Suprapubic skin (tissue), 4 donors: ENCODE data around the gene PRC1. TPM values are rescaled to one million over a fixed set of nuclear protein-coding genes. Genes with fewer than 3 reads are reported as not detected.

Experiments used
- DNase-seq, 2 donors: peaks; one replicate each; pipeline ENCODE4 v3.0.0-alpha.2; 2019; ENCODE audit warnings: low spot score in 2 of 2
- H3K27ac ChIP-seq: fragments of 200-600 bp; sonication (generic); one replicate; pipeline ENCODE4 v1.5.1; 2019
- H3K27me3 ChIP-seq: fragments of 200-600 bp; sonication (generic); one replicate; pipeline ENCODE4 v1.5.1; 2019
- H3K36me3 ChIP-seq: fragments of 200-600 bp; sonication (generic); one replicate; pipeline ENCODE4 v1.5.1; 2019
- H3K4me1 ChIP-seq: fragments of 200-600 bp; sonication (generic); one replicate; pipeline ENCODE4 v1.5.1; 2019
- H3K4me3 ChIP-seq: fragments of 200-600 bp; sonication (generic); one replicate; pipeline ENCODE4 v1.5.1; 2019; ENCODE audit warnings: mild to moderate bottlenecking
- H3K9me3 ChIP-seq: fragments of 200-600 bp; sonication (generic); one replicate; pipeline ENCODE4 v1.5.1; 2019
- CTCF ChIP-seq, 2 donors: fragments of 200-600 bp in 1 of 2; fragments of 450-650 bp in 1 of 2; sonication (generic) in 1 of 2; IDR thresholded peaks; one replicate each; pipeline ENCODE4 v1.5.1; 2016 to 2019; ENCODE audit warnings: antibody characterized with exemption in 2 of 2, mild to moderate bottlenecking in 1 of 2, moderate library complexity in 1 of 2
- EP300 ChIP-seq: sonication (generic); formaldehyde crosslinking; IDR thresholded peaks from one replicate; pipeline ENCODE4 v1.6.1; 2017; ENCODE audit warnings: antibody characterized with exemption
- POLR2A ChIP-seq, 2 donors: fragments of 450-650 bp; IDR thresholded peaks; one replicate each; pipeline ENCODE4 v1.6.1; 2017; ENCODE audit warnings: antibody characterized with exemption in 2 of 2, mild to moderate bottlenecking in 2 of 2, moderate library complexity in 2 of 2
- POLR2AphosphoS5 ChIP-seq, 3 donors: sonication (generic); formaldehyde crosslinking; IDR thresholded peaks; one replicate each; pipeline ENCODE4 v1.6.1; 2017; ENCODE audit warnings: antibody characterized with exemption in 3 of 3
- WGBS: methylation state at CpG from one replicate; pipeline ENCODE4 v1.1.5; 2018; 5-methylcytosine and 5-hydroxymethylcytosine counted together
- total RNA-seq, 4 donors: library from RNA; depleted of rRNA; stranded (reverse); fragments of >200 nt; gene quantifications; one replicate each; pipeline ENCODE4 v1.1.0, GENCODE V29; 2016

Gene PRC1
- total RNA-seq, 4 donors from 2014 or later = 17.6 to 41.2 (median 34.6) TPM

DNA sequence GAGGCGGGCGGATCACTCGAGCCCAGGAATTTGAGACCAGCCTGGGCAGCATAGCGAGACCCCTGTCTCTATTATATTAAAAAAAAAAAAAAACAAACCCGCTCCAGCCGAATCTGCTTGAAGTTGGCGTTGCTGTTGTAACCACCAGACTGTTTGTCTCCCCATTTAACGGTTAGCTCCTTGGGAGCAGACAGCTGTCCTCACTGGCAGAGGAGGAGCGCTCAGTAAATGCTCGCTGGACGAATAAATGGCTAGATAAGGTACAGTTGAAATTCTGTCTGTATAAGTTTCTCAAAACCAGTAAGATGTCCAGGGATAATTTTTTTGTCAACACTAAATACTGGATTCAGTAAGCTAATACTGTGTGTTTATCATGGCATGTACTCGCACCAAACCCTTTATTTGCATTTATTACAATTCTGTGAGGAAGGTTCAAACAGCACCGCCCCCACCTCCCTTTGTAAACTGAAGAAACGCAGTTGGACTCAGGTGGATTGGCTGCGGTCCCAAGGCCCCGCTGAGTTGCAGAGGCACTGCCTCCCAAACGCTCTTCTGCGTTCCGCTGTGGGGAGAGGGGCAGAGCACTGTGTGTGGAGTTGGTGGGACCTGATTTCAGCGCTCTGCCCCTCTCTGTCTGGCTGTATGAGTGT is 38.6 kb downstream of the PRC1 start:
- no peak for DNase-seq
- no peaks in the 10 kb centered on the region for H3K9me3 ChIP-seq
- H3K27me3 ChIP-seq = no peaks in the 10 kb centered on the region
- TF ChIP-seq CTCF (IDR thresholded peaks at IDR 0.05) = no peak
- H3K4me3 ChIP-seq = peak overlapping the region; percentile 72
- WGBS = 74% methylated on average over 16 of the region's 20 CpGs
- peaks cover 34% of the 10 kb centered on the region for H3K36me3 ChIP-seq
- H3K27ac ChIP-seq = no peak overlapping the region
- peaks cover 42% of the 10 kb centered on the region for H3K4me1 ChIP-seq

DNA sequence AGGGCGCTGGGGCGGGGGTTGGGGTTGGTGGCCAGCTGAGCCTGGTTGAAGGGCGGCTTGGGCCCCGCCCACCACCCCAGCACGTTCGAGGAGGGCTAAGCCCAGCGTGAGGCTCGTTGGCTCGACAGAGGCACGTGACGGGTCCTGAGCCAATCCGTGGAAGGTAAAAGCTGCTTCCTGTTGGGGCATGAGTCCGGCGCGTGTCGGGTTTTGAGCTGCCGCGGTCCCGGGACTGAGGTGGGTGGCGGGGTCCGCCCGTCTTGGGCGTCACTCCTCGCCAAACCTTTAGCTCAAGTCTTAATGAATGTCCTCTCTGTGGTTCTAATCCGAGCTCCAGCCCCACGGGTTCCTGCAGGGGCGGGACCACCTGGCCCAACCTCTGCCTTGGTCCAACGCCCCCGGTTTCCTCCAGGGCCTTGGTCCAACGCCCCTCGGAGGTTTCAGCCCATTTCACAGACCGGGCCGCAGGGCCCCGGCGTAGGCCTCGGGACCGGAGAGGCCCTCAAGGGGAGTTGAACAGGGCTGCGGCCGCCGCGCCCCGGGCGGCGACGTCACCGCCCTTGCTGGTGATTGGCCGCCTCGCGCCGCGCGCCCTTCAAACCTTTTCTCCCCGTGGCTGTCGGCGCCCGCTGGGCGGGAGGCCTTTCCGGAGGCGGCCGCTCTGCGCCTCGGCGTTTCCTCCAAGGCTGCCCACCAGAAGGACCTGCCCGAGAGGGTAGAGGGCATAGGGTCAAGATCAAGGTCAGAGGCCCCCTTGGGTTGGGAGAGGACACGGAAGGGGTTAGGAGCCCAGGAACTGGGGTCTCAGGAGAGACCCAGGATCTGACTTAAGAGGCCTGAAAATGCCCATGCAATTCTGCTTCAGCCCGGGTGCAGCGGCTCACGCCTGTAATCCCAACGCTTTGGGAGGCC is 39.4 kb downstream of the PRC1 start, which contains the start of gene RCCD1:
Gene RCCD1, plus strand, starts transcription at position 173 of the 912 bp plus-strand sequence. CDS start 1,851 bp downstream, outside the sequence.
- WGBS = under 1% methylated on average over 43 of the region's 69 CpGs
- H3K36me3 ChIP-seq = peaks cover 37% of the 10 kb centered on the region
- H3K9me3 ChIP-seq = no peaks in the 10 kb centered on the region
- peak within 1 kb of the TSS; percentile 72 for H3K4me3 ChIP-seq
- DNase-seq = peak; percentile 98
- H3K27me3 ChIP-seq = no peaks in the 10 kb centered on the region
- peak within 1 kb of the TSS; percentile 93 for H3K27ac ChIP-seq
- TF ChIP-seq POLR2A (IDR thresholded peaks at IDR 0.05) = peak in 1 of 2 donors; percentile 56
- no peak for TF ChIP-seq CTCF (IDR thresholded peaks at IDR 0.05)
- peak in 1 of 3 donors; percentile 79 for TF ChIP-seq POLR2AphosphoS5 (IDR thresholded peaks at IDR 0.05)
- no peak for TF ChIP-seq EP300
- peaks cover 34% of the 10 kb centered on the region for H3K4me1 ChIP-seq

DNA sequence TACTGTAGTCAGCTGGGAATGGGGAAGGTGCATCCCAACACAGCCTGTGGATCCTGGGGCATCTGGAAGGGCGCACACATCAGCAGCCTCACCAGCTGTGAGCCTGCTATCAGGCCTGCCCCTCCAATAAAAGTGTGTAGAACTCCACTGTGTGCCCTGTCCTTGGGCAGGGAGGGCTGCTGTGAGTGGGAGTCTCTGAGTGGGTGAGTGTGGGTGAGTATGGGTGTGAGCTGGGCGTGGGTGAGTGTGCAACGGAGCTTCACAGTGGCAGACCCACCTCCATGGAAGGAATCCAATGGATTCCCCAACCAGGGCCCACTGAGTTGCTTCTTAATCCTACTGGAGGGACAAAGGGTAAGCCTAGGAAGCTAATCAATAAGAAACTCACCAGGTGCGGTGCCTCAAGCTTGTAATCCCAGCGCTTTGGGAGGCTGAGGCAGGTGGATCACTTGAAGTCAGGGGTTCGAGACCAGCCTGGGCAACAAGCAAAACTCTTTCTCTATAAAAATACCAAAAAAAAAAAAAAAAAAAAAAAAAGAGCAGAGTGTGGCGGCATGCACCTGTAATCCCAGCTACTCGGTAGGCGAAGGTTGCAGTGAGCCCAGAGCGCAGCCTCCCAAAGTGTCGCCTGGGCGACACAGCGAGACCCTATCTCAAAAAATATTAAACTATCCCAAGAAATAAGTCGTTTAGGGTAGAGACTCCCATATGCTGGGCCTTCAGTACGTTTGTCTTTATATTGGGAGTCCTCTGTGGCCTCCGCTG is 40.2 kb downstream of the PRC1 start:
- Histone ChIP-seq H3K9me3 (no peaks in the 10 kb centered on the region), H3K36me3 (peaks cover 45% of the 10 kb centered on the region), H3K4me3 (peak overlapping the region; percentile 72), H3K27me3 (no peaks in the 10 kb centered on the region), H3K4me1 (peaks cover 32% of the 10 kb centered on the region), H3K27ac (peak overlapping the region; percentile 93)
- DNase-seq = no peak
- TF ChIP-seq EP300 = no peak
- TF ChIP-seq POLR2AphosphoS5 (IDR thresholded peaks at IDR 0.05) = no peak
- no peak for TF ChIP-seq CTCF (IDR thresholded peaks at IDR 0.05)
- TF ChIP-seq POLR2A (IDR thresholded peaks at IDR 0.05) = no peak
- WGBS = 66% methylated on average over 15 of the region's 16 CpGs

- H3K27me3 ChIP-seq = no peaks in the 10 kb centered on the region
- no peak for TF ChIP-seq POLR2A (IDR thresholded peaks at IDR 0.05)
- H3K4me1 ChIP-seq = peaks cover 32% of the 10 kb centered on the region
- no peak overlapping the region for H3K4me3 ChIP-seq
- WGBS = 94% methylated on average over 10 of the region's 14 CpGs
- peaks cover 54% of the 10 kb centered on the region for H3K36me3 ChIP-seq
- H3K9me3 ChIP-seq = no peaks in the 10 kb centered on the region
- no peak overlapping the region for H3K27ac ChIP-seq
- DNase-seq = no peak
Measured at GRCh38 chr15:90952901-90953677, 41.2 kb downstream of the PRC1 start.

- 98% methylated on average over 6 of the region's 6 CpGs for WGBS
- Histone ChIP-seq H3K4me1 (peaks cover 10% of the 10 kb centered on the region), H3K4me3 (no peak overlapping the region), H3K27me3 (no peaks in the 10 kb centered on the region), H3K9me3 (no peaks in the 10 kb centered on the region), H3K27ac (no peak overlapping the region), H3K36me3 (peaks cover 78% of the 10 kb centered on the region)
- no peak for DNase-seq
- TF ChIP-seq CTCF (IDR thresholded peaks at IDR 0.05) (no peak), EP300 (no peak), POLR2AphosphoS5 (IDR thresholded peaks at IDR 0.05) (no peak), POLR2A (IDR thresholded peaks at IDR 0.05) (no peak)
Measured at GRCh38 chr15:90950676-90951075, 43.7 kb downstream of the PRC1 start.
